WTC11 (cell line): Measurements from ENCODE around the gene CRYGN. TPM values are rescaled to one million over a fixed set of nuclear protein-coding genes. Genes with fewer than 3 reads are reported as not detected.

Experiments
- ATAC-seq: fragments of 200-7000 bp; cut with Tn5 transposase; 2 replicates; pipeline ENCODE4 v1.10.0; 2021; ENCODE audit warnings: mild to moderate bottlenecking, moderate library complexity
- CTCF ChIA-PET: fragments of 300-600 bp; sonication (Branson Sonifier 250); formaldehyde crosslinking; loops from one replicate; lab custom pipeline; 2021; ENCODE audit warnings: antibody characterized with exemption; lab: Charles Lee
- POLR2A ChIA-PET: fragments of 350-600 bp; sonication (Branson Sonifier 250); formaldehyde crosslinking; loops from one replicate; lab custom pipeline; 2021; ENCODE audit warnings: antibody characterized with exemption; lab: Charles Lee
- DNase-seq: peaks from one replicate; pipeline ENCODE4 v3.0.0; 2021; ENCODE audit warnings: low spot score
- H3K27ac Mint-ChIP-seq: 2 replicates; pipeline ENCODE4 v1.8.0; 2021; ENCODE audit warnings: mixed read lengths
- H3K27me3 Mint-ChIP-seq: 2 replicates; pipeline ENCODE4 v1.8.0; 2021; ENCODE audit warnings: low read depth, mild to moderate bottlenecking, moderate library complexity, mixed read lengths
- H3K36me3 Mint-ChIP-seq: 2 replicates; pipeline ENCODE4 v1.8.0; 2021; ENCODE audit warnings: mixed read lengths
- H3K4me1 Mint-ChIP-seq: 2 replicates; pipeline ENCODE4 v1.8.0; 2022; ENCODE audit warnings: mixed read lengths
- H3K4me3 Mint-ChIP-seq: 2 replicates; pipeline ENCODE4 v1.8.0; 2021; ENCODE audit warnings: mild to moderate bottlenecking, moderate library complexity, mixed read lengths
- H3K9me3 Mint-ChIP-seq: 2 replicates; pipeline ENCODE4 v1.8.0; 2021; ENCODE audit warnings: mixed read lengths
- ESRRA ChIP-seq: sonication (generic); formaldehyde crosslinking; IDR thresholded peaks from 2 replicates; pipeline ENCODE4 v1.8.1; 2022; ENCODE audit warnings: mild to moderate bottlenecking, missing genetic modification reagents, borderline replicate concordance
- FOXP1 ChIP-seq: sonication (generic); formaldehyde crosslinking; IDR thresholded peaks from 2 replicates; pipeline ENCODE4 v1.8.0; 2022; ENCODE audit warnings: missing genetic modification reagents, mild to moderate bottlenecking, moderate library complexity, borderline replicate concordance
- GTF2I ChIP-seq: fragments of 250-450 bp; sonication (Bioruptor Pico); conservative IDR thresholded peaks from 2 replicates; pipeline ENCODE4 v1.4.0; 2021; ENCODE audit warnings: mild to moderate bottlenecking
- HMGA2 ChIP-seq: fragments of 250-450 bp; sonication (Bioruptor Pico); IDR thresholded peaks from 2 replicates; pipeline ENCODE4 v1.4.0; 2021; ENCODE audit warnings: mild to moderate bottlenecking, moderate library complexity
- KAT7 ChIP-seq: sonication (generic); formaldehyde crosslinking; IDR thresholded peaks from 2 replicates; pipeline ENCODE4 v1.8.1; 2023; ENCODE audit warnings: missing genetic modification reagents, mild to moderate bottlenecking, borderline replicate concordance
- NR2C2 ChIP-seq: sonication (generic); formaldehyde crosslinking; IDR thresholded peaks from 2 replicates; pipeline ENCODE4 v1.8.0; 2022; ENCODE audit warnings: mild to moderate bottlenecking, missing genetic modification reagents
- ZNF121 ChIP-seq: sonication (generic); formaldehyde crosslinking; IDR thresholded peaks from 2 replicates; pipeline ENCODE4 v1.8.0; 2023; ENCODE audit warnings: missing genetic modification reagents
- ZNF232 ChIP-seq: sonication (generic); formaldehyde crosslinking; IDR thresholded peaks from 2 replicates; pipeline ENCODE4 v1.8.0; 2022; ENCODE audit warnings: mild to moderate bottlenecking, missing genetic modification reagents
- ZNF263 ChIP-seq: sonication (generic); formaldehyde crosslinking; IDR thresholded peaks from 2 replicates; pipeline ENCODE4 v1.8.1; 2022; ENCODE audit warnings: low read depth, mild to moderate bottlenecking, moderate library complexity, missing genetic modification reagents
- ZNF396 ChIP-seq: fragments of 250-450 bp; sonication (Bioruptor Pico); IDR thresholded peaks from 2 replicates; pipeline ENCODE4 v1.8.0; 2021; ENCODE audit warnings: mild to moderate bottlenecking, moderate library complexity, borderline replicate concordance
- total RNA-seq: library from RNA; stranded (reverse); gene quantifications from 3 replicates; pipeline ENCODE4 v1.2.3, GENCODE V29; 2021
- TF ChIP-seq, protein P1 (sequence below): fragments of 250-450 bp; sonication (Bioruptor Pico); IDR thresholded peaks from 2 replicates; pipeline ENCODE4 v1.9.0; 2021; ENCODE audit warnings: mild to moderate bottlenecking
- TF ChIP-seq, protein P2 (sequence below): sonication (generic); formaldehyde crosslinking; IDR thresholded peaks from 2 replicates; pipeline ENCODE4 v1.8.0; 2023; ENCODE audit warnings: mild to moderate bottlenecking, missing genetic modification reagents
- TF ChIP-seq, protein P3 (sequence below): sonication (generic); formaldehyde crosslinking; IDR thresholded peaks from 2 replicates; pipeline ENCODE4 v1.8.0; 2022; ENCODE audit warnings: mild to moderate bottlenecking, missing genetic modification reagents
- TF ChIP-seq, protein P4 (sequence below): sonication (generic); formaldehyde crosslinking; IDR thresholded peaks from 2 replicates; pipeline ENCODE4 v1.8.0; 2023; ENCODE audit warnings: missing genetic modification reagents

Gene CRYGN
- total RNA-seq, 1 experiment from 2014 or later = 1.5 TPM

DNA sequence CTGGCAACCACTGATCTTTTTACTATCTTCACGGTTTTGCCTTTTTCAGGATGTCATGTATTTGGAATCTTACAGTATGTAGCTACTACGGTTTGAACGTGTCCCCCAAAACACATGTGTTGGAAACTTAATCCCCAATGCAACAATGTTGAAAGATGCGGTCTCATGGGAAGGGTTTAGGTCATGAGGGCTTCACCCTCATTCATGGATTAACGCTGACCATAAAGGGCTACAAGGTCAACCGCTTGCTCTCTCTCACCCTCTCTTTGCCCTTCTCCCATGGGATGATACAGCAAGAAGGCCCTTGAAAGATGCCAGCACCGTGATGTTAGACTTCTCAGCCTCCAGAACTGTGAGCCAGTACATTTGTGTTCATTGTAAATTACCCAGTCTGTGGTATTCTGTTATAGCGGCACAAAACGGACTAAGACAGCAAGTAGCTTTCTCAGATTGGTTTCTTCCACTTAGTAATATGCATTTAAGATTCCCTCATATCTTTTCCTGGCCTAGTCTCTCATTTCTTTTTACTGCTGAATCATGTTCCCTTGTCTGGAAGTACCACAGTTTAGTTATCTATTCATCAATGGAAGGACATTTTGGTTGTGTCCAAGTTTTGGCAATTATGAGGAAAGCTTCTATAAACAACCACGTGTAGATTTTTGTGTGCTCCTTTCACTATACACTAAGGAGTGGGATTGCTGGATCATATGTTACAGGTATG is 3.0 kb upstream of the CRYGN start:
- Mint-ChIP-seq H3K4me3 (no peak overlapping the region), H3K36me3 (no peaks in the 10 kb centered on the region), H3K27me3 (peaks cover 16% of the 10 kb centered on the region), H3K4me1 (peaks cover 20% of the 10 kb centered on the region), H3K9me3 (no peaks in the 10 kb centered on the region), H3K27ac (no peak overlapping the region)
- ATAC-seq (no peak), DNase-seq (no peak)
- CTCF ChIA-PET = interaction anchor here (0.7 to 1.9 kb wide), 4 partner anchors 9 to 80 kb away, joined by 3 to 4 read pairs (median 3); no protein-coding TSS in a partner anchor
- POLR2A ChIA-PET = no interaction called here
- TF ChIP-seq ESRRA (CRISPR knock-in tag) (no peak), ZNF121 (CRISPR knock-in tag) (no peak), KAT7 (CRISPR knock-in tag) (no peak), ZNF396 (CRISPR knock-in tag) (no peak), NR2C2 (no peak), HMGA2 (CRISPR knock-in tag) (no peak), GTF2I (no peak), ZNF232 (CRISPR knock-in tag) (no peak)
- TF ChIP-seq, protein P1, sequence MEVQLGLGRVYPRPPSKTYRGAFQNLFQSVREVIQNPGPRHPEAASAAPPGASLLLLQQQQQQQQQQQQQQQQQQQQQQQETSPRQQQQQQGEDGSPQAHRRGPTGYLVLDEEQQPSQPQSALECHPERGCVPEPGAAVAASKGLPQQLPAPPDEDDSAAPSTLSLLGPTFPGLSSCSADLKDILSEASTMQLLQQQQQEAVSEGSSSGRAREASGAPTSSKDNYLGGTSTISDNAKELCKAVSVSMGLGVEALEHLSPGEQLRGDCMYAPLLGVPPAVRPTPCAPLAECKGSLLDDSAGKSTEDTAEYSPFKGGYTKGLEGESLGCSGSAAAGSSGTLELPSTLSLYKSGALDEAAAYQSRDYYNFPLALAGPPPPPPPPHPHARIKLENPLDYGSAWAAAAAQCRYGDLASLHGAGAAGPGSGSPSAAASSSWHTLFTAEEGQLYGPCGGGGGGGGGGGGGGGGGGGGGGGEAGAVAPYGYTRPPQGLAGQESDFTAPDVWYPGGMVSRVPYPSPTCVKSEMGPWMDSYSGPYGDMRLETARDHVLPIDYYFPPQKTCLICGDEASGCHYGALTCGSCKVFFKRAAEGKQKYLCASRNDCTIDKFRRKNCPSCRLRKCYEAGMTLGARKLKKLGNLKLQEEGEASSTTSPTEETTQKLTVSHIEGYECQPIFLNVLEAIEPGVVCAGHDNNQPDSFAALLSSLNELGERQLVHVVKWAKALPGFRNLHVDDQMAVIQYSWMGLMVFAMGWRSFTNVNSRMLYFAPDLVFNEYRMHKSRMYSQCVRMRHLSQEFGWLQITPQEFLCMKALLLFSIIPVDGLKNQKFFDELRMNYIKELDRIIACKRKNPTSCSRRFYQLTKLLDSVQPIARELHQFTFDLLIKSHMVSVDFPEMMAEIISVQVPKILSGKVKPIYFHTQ (CRISPR knock-in tag) = no peak
- TF ChIP-seq, protein P2, sequence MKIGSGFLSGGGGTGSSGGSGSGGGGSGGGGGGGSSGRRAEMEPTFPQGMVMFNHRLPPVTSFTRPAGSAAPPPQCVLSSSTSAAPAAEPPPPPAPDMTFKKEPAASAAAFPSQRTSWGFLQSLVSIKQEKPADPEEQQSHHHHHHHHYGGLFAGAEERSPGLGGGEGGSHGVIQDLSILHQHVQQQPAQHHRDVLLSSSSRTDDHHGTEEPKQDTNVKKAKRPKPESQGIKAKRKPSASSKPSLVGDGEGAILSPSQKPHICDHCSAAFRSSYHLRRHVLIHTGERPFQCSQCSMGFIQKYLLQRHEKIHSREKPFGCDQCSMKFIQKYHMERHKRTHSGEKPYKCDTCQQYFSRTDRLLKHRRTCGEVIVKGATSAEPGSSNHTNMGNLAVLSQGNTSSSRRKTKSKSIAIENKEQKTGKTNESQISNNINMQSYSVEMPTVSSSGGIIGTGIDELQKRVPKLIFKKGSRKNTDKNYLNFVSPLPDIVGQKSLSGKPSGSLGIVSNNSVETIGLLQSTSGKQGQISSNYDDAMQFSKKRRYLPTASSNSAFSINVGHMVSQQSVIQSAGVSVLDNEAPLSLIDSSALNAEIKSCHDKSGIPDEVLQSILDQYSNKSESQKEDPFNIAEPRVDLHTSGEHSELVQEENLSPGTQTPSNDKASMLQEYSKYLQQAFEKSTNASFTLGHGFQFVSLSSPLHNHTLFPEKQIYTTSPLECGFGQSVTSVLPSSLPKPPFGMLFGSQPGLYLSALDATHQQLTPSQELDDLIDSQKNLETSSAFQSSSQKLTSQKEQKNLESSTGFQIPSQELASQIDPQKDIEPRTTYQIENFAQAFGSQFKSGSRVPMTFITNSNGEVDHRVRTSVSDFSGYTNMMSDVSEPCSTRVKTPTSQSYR = no peak
- TF ChIP-seq, protein P3, sequence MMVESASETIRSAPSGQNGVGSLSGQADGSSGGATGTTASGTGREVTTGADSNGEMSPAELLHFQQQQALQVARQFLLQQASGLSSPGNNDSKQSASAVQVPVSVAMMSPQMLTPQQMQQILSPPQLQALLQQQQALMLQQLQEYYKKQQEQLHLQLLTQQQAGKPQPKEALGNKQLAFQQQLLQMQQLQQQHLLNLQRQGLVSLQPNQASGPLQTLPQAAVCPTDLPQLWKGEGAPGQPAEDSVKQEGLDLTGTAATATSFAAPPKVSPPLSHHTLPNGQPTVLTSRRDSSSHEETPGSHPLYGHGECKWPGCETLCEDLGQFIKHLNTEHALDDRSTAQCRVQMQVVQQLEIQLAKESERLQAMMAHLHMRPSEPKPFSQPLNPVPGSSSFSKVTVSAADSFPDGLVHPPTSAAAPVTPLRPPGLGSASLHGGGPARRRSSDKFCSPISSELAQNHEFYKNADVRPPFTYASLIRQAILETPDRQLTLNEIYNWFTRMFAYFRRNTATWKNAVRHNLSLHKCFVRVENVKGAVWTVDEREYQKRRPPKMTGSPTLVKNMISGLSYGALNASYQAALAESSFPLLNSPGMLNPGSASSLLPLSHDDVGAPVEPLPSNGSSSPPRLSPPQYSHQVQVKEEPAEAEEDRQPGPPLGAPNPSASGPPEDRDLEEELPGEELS = no peak
- TF ChIP-seq, protein P4, sequence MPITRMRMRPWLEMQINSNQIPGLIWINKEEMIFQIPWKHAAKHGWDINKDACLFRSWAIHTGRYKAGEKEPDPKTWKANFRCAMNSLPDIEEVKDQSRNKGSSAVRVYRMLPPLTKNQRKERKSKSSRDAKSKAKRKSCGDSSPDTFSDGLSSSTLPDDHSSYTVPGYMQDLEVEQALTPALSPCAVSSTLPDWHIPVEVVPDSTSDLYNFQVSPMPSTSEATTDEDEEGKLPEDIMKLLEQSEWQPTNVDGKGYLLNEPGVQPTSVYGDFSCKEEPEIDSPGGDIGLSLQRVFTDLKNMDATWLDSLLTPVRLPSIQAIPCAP = no peak

DNA sequence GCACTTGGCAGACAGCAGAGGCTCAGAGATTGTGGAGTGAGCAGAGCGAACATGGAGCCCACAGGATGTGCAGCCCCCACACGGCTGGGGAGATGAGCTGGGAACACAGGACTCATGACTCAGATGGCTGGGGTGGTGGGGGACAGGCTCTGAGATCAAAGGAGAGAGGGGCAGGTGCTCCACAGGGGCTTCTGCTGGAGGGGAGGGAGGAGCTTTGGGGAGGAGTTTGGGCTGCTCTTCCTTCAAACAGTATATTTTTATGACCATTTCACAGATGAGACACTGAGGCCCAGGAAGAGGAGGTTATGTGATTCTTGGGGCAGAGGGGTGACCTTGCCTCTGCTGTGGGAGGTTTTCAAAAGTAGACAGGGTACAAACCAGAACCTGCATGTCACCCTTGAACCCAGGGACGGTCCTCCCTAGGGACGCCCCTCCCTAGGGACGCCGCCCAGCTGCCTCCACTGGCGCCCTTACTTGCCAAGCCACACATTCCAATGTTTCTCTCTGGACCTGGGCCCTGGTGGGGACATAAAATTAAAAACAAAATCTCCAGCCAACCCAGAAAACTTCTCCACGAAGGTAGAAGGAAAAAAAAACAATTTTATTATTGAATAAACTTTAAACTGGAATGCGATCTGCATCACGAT is 981 bp upstream of the CRYGN start:
- POLR2A ChIA-PET = interaction anchor here (0.6 to 1.3 kb wide), 5 partner anchors 18 to 248 kb away, joined by 3 to 4 read pairs (median 4); no protein-coding TSS in a partner anchor
- peak; percentile 7 for ATAC-seq
- CTCF ChIA-PET = interaction anchor here (0.9 to 2.0 kb wide), 10 partner anchors 8 to 192 kb away, joined by 3 to 17 read pairs (median 6); no protein-coding TSS in a partner anchor
- Mint-ChIP-seq H3K4me3 (peak overlapping the region; percentile 77), H3K36me3 (no peaks in the 10 kb centered on the region)
- peak; percentile 74; the same call in 1 of the 2 replicates for TF ChIP-seq ZNF263 (CRISPR knock-in tag)
- no peak for TF ChIP-seq FOXP1 (CRISPR knock-in tag)
- TF ChIP-seq, all 79 proteins: peak for 1
- DNase-seq = no peak
- no peaks in the 10 kb centered on the region for H3K9me3 Mint-ChIP-seq
- H3K27me3 Mint-ChIP-seq = peaks cover 8% of the 10 kb centered on the region
- no peak overlapping the region for H3K27ac Mint-ChIP-seq
- peaks cover 31% of the 10 kb centered on the region for H3K4me1 Mint-ChIP-seq
